Trophoblast cell (in vitro differentiated cells and primary cell): ENCODE measurements around the gene RBP5.
A peak's percentile ranks its signal among the peaks of the same experiment; 100 is the strongest.

Source experiments
- DNase-seq, 2 donors: peaks; one replicate each; pipeline ENCODE4 v3.0.0-alpha.2; 2016
- H2AFZ ChIP-seq: 2 replicates; pipeline ENCODE4 v1.6.1; 2013; ENCODE audit warnings: low read length, moderate library complexity, mild to moderate bottlenecking; ENCODE audit not compliant: insufficient read depth, poor library complexity
- H2AK5ac ChIP-seq: 2 replicates; pipeline ENCODE4 v1.6.1; 2013; ENCODE audit warnings: mild to moderate bottlenecking, low read length
- H2BK120ac ChIP-seq: 2 replicates; pipeline ENCODE4 v1.6.1; 2013; ENCODE audit warnings: low read length, mild to moderate bottlenecking, moderate library complexity; ENCODE audit not compliant: insufficient read depth, poor library complexity
- H2BK12ac ChIP-seq: 2 replicates; pipeline ENCODE4 v1.6.1; 2013; ENCODE audit warnings: mild to moderate bottlenecking, low read length, moderate library complexity
- H2BK5ac ChIP-seq: 2 replicates; pipeline ENCODE4 v1.6.1; 2013; ENCODE audit warnings: low read length, low read depth, moderate library complexity, mild to moderate bottlenecking; ENCODE audit not compliant: poor library complexity
- H3K14ac ChIP-seq: 2 replicates; pipeline ENCODE4 v1.6.1; 2013; ENCODE audit warnings: mild to moderate bottlenecking, low read length
- H3K18ac ChIP-seq: 2 replicates; pipeline ENCODE4 v1.6.1; 2013; ENCODE audit warnings: mild to moderate bottlenecking, low read length
- H3K23ac ChIP-seq: 2 replicates; pipeline ENCODE4 v1.6.1; 2013; ENCODE audit warnings: low read length
- H3K27ac ChIP-seq: 2 replicates; pipeline ENCODE4 v1.5.1; 2013; ENCODE audit warnings: low read depth, mild to moderate bottlenecking, inconsistent platforms, low read length, moderate library complexity
- H3K27me3 ChIP-seq: 2 replicates; pipeline ENCODE4 v1.6.1; 2013; ENCODE audit warnings: inconsistent platforms, mild to moderate bottlenecking, low read length, moderate library complexity; ENCODE audit not compliant: insufficient read depth
- H3K36me3 ChIP-seq, 2 experiments: 1 replicate in 1 of 2; 2 replicates in 1 of 2; pipeline ENCODE4 v1.6.1; 2013; ENCODE audit warnings: low read length in 2 of 2, mild to moderate bottlenecking in 2 of 2, moderate library complexity in 1 of 2; ENCODE audit not compliant: insufficient read depth in 2 of 2, control insufficient read depth in 1 of 2
- H3K4ac ChIP-seq: 2 replicates; pipeline ENCODE4 v1.6.1; 2013; ENCODE audit warnings: low read depth, mild to moderate bottlenecking, low read length, moderate library complexity
- H3K4me1 ChIP-seq, 2 experiments: 1 replicate in 1 of 2; 2 replicates in 1 of 2; pipeline ENCODE4 v1.6.1; 2013; ENCODE audit warnings: low read length in 2 of 2, mild to moderate bottlenecking in 2 of 2, moderate library complexity in 1 of 2; ENCODE audit not compliant: insufficient read depth in 2 of 2, control insufficient read depth in 1 of 2
- H3K4me2 ChIP-seq: 2 replicates; pipeline ENCODE4 v1.6.1; 2013; ENCODE audit warnings: inconsistent platforms, mild to moderate bottlenecking, low read length, moderate library complexity
- H3K4me3 ChIP-seq: 2 replicates; pipeline ENCODE4 v1.5.1; 2013; ENCODE audit warnings: mild to moderate bottlenecking, low read depth, low read length, inconsistent platforms
- H3K79me1 ChIP-seq: one replicate; pipeline ENCODE4 v1.6.1; 2013; ENCODE audit warnings: low read length
- H3K79me2 ChIP-seq: 2 replicates; pipeline ENCODE4 v1.6.1; 2013; ENCODE audit warnings: low read length, mild to moderate bottlenecking; ENCODE audit not compliant: control insufficient read depth, insufficient read depth, poor library complexity
- H3K9ac ChIP-seq: 2 replicates; pipeline ENCODE4 v1.6.1; 2013; ENCODE audit warnings: mild to moderate bottlenecking, low read length
- H3K9me3 ChIP-seq: 2 replicates; pipeline ENCODE4 v1.6.1; 2013; ENCODE audit warnings: low read depth, mild to moderate bottlenecking, control low read depth, inconsistent platforms, low read length; ENCODE audit not compliant: insufficient read depth
- H4K12ac ChIP-seq: 2 replicates; pipeline ENCODE4 v1.6.1; 2013; ENCODE audit warnings: low read depth, mild to moderate bottlenecking, low read length, moderate library complexity
- H4K8ac ChIP-seq: 2 replicates; pipeline ENCODE4 v1.6.1; 2013; ENCODE audit warnings: low read depth, mild to moderate bottlenecking, low read length, moderate library complexity
- H4K91ac ChIP-seq: one replicate; pipeline ENCODE4 v1.6.1; 2013; ENCODE audit warnings: low read depth, mild to moderate bottlenecking, low read length, moderate library complexity
- WGBS: extraction: QIAGEN DNeasy Blood & Tissue Kit; methylation state at CpG from one replicate; pipeline ENCODE4 v1.1.7; 2013; ENCODE audit warnings: missing lambda C conversion rate; ENCODE audit not compliant: insufficient read length, insufficient coverage; ENCODE audit errors: extremely low coverage; 5-methylcytosine and 5-hydroxymethylcytosine counted together

Gene RBP5

DNA sequence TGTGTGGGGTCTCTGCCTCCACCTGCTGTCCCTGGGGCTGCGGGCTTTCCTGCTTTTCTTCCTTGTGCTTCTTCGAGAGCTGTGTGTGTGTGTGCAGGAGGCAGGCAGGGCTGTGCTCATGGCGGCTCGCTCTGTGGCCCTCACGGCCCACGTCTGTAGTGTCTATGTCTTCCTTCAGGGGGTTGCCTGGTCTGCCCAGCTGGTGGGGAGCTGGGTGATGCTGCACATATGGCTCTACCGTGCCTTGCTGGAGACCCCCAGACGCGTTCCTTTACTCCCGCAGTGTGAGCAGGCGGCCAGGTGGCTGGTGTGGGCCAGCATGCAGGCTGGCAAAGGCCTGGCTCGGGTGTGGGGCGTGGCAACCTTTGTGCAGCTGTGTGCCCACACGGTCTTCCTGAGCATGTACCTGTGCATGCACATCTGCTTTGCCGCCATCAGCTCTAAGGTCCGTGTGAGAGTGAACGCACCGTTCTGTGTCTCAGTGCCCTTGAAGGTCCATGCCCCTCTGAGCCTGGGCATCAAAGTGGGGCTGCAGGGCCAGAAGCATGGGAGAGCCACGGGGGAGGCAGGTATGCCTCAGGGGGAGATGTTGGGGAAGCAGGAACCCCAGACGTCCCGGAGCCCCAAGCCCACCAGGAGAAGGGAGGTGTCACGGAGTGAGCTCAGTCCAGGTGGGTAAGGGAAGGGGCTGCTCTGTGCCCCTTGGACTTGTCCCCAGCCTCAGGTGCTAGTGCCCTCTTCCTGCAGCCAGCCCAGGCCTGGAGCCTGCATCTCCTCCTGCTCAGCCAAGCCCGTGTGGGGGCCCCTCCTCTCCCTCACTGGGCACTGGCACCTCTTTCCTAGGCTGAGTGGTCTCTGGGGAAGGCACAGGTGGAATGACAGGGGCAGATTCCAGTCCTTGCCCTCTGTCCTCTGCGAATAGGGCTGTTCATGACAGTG lies 27.8 kb upstream of the RBP5 start:
- no peaks in the 10 kb centered on the region for H3K27me3 ChIP-seq
- no peak overlapping the region for H2AFZ ChIP-seq
- no CpG with 5 or more reads among the region's 24 CpGs for WGBS
- H3K23ac ChIP-seq: no peak overlapping the region
- no peak overlapping the region for H2BK120ac ChIP-seq
- H3K9me3 ChIP-seq: peaks cover 6% of the 10 kb centered on the region
- no peak overlapping the region for H3K27ac ChIP-seq
- H3K4me1 ChIP-seq: peaks cover 13 to 15% of the 10 kb centered on the region in 2 experiments
- no peak overlapping the region for H3K4me2 ChIP-seq
- H2BK12ac ChIP-seq: no peak overlapping the region
- H3K18ac ChIP-seq: no peak overlapping the region
- DNase-seq: no peak
- H4K91ac ChIP-seq: no peak overlapping the region
- H3K9ac ChIP-seq: no peak overlapping the region
- no peak overlapping the region for H3K14ac ChIP-seq
- no peak overlapping the region for H3K4ac ChIP-seq
- no peak overlapping the region for H3K4me3 ChIP-seq
- no peak overlapping the region for H4K12ac ChIP-seq
- H3K79me2 ChIP-seq: no peaks in the 10 kb centered on the region
- H3K79me1 ChIP-seq: no peaks in the 10 kb centered on the region
- H3K36me3 ChIP-seq: peaks cover 3 to 8% of the 10 kb centered on the region in 2 experiments
- no peak overlapping the region for H2BK5ac ChIP-seq
- no peak overlapping the region for H4K8ac ChIP-seq
- no peak overlapping the region for H2AK5ac ChIP-seq

DNA sequence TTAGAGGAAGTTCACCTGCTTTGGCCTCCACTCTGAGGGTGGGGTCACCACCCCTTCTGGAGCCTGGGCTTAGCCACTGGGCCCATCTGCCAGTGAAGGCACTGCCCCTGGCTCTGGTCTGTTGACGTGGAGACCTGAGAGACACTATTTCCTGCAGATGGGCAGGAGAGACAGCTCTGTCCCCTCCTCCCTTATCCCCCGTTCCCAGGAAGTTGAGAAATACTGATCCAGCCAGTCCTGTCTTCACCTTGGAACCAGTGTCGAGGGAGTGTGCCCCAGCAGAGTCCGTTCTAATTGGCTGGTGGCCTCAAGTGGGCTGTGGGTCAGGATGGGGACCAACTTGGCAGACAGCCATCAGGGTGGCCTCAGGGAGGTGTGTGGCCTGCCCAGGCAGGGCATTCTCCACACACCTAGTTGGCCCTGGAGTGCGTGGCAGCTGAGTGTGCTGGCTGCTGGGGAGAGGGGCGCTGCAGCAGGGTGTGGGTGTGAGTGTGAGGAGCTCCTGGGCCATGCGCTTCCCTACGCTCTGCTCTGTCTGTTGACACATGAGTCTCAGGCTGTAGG lies 26.9 kb upstream of the RBP5 start:
- no peaks in the 10 kb centered on the region for H3K79me1 ChIP-seq
- no peaks in the 10 kb centered on the region for H3K79me2 ChIP-seq
- no peak overlapping the region for H4K12ac ChIP-seq
- no peak overlapping the region for H2BK120ac ChIP-seq
- H4K8ac ChIP-seq: no peak overlapping the region
- H3K9ac ChIP-seq: no peak overlapping the region
- no peak overlapping the region for H3K27ac ChIP-seq
- H3K9me3 ChIP-seq: peaks cover 6% of the 10 kb centered on the region
- no peak overlapping the region for H2BK5ac ChIP-seq
- no peak overlapping the region for H2AFZ ChIP-seq
- H3K36me3 ChIP-seq: peaks cover 6 to 14% of the 10 kb centered on the region in 2 experiments
- no CpG with 5 or more reads among the region's 8 CpGs for WGBS
- H3K4me3 ChIP-seq: no peak overlapping the region
- H2AK5ac ChIP-seq: no peak overlapping the region
- no peak overlapping the region for H3K4me2 ChIP-seq
- no peak overlapping the region for H3K18ac ChIP-seq
- H4K91ac ChIP-seq: no peak overlapping the region
- DNase-seq: peak; percentile 23 to 47
- no peak overlapping the region for H3K23ac ChIP-seq
- no peak overlapping the region for H3K14ac ChIP-seq
- no peaks in the 10 kb centered on the region for H3K27me3 ChIP-seq
- no peak overlapping the region for H3K4ac ChIP-seq
- H2BK12ac ChIP-seq: no peak overlapping the region
- peaks cover 13 to 15% of the 10 kb centered on the region in 2 experiments for H3K4me1 ChIP-seq

DNA sequence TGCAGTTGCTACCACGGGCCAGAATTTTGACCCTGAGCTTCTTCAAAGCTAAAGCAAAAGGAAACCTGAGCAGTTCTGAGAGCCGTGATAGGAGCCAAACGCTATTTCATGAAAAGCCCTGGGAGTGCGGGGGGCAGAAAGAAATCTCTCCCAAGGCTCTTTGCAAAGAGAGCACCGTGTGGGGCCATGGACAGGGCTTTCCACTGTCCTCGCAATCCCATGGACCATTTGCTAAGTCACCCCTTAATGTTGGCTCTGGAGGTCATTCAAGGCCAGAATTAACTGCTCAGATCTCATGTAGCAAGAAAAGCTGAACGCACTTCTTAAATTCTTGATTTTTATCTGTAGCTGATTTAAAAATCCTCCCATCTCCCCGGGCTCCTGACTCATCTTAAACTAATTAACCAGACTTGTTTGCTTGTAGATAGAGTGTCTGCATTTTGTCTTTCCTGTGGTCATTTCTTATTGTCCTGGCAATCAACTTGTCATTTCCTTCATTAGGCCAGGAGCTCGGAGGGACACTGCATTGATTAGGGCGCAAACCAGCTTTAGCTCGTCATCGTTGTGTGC lies 26.3 kb upstream of the RBP5 start:
- no peak overlapping the region for H3K4ac ChIP-seq
- H4K91ac ChIP-seq: no peak overlapping the region
- H3K9me3 ChIP-seq: peaks cover 6% of the 10 kb centered on the region
- WGBS: no CpG with 5 or more reads among the region's 12 CpGs
- H3K23ac ChIP-seq: no peak overlapping the region
- H3K14ac ChIP-seq: no peak overlapping the region
- H3K79me2 ChIP-seq: no peaks in the 10 kb centered on the region
- no peak overlapping the region for H3K4me3 ChIP-seq
- no peaks in the 10 kb centered on the region for H3K27me3 ChIP-seq
- peaks cover 11 to 20% of the 10 kb centered on the region in 2 experiments for H3K36me3 ChIP-seq
- no peak overlapping the region for H2BK5ac ChIP-seq
- H3K18ac ChIP-seq: no peak overlapping the region
- H2AK5ac ChIP-seq: no peak overlapping the region
- no peak overlapping the region for H4K12ac ChIP-seq
- H2AFZ ChIP-seq: no peak overlapping the region
- H3K27ac ChIP-seq: no peak overlapping the region
- H3K79me1 ChIP-seq: no peaks in the 10 kb centered on the region
- no peak overlapping the region for H3K9ac ChIP-seq
- H2BK12ac ChIP-seq: no peak overlapping the region
- no peak overlapping the region for H4K8ac ChIP-seq
- peaks cover 13 to 15% of the 10 kb centered on the region in 2 experiments for H3K4me1 ChIP-seq
- no peak overlapping the region for H2BK120ac ChIP-seq
- peak; percentile 21 to 71 for DNase-seq
- no peak overlapping the region for H3K4me2 ChIP-seq

DNA sequence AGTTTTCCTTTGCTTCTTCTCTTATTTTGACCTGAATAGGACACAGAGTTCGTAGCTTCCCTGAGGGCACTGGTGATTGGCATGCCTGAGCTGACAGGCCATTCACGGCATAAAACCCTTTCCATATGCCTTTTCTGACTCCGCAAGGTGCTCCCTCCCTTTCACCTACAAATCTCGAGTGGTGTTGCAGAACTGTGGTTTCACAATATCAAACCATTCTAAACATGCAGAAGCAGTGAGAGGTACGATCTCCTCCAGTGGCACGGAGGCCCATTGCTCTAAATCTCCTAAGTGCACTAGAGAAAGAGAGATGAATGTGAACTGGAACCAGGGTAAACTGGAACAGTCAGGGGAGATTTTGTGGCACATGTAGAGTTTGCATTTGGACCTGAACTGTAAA lies 25.4 kb upstream of the RBP5 start:
- no peak overlapping the region for H2BK5ac ChIP-seq
- peaks cover 13 to 15% of the 10 kb centered on the region in 2 experiments for H3K4me1 ChIP-seq
- H3K18ac ChIP-seq: no peak overlapping the region
- H2AK5ac ChIP-seq: no peak overlapping the region
- H3K14ac ChIP-seq: no peak overlapping the region
- no peak overlapping the region for H2BK12ac ChIP-seq
- peak; percentile 90 to 96 for DNase-seq
- H2BK120ac ChIP-seq: no peak overlapping the region
- no peak overlapping the region for H2AFZ ChIP-seq
- no peak overlapping the region for H4K12ac ChIP-seq
- WGBS: no CpG with 5 or more reads among the region's 6 CpGs
- no peak overlapping the region for H4K91ac ChIP-seq
- H3K9me3 ChIP-seq: peaks cover 6% of the 10 kb centered on the region
- H3K23ac ChIP-seq: no peak overlapping the region
- H3K79me1 ChIP-seq: no peaks in the 10 kb centered on the region
- H3K79me2 ChIP-seq: no peaks in the 10 kb centered on the region
- no peaks in the 10 kb centered on the region for H3K27me3 ChIP-seq
- H3K4ac ChIP-seq: no peak overlapping the region
- H3K27ac ChIP-seq: no peak overlapping the region
- no peak overlapping the region for H3K9ac ChIP-seq
- no peak overlapping the region for H3K4me2 ChIP-seq
- peaks cover 17 to 28% of the 10 kb centered on the region in 2 experiments for H3K36me3 ChIP-seq
- no peak overlapping the region for H4K8ac ChIP-seq
- no peak overlapping the region for H3K4me3 ChIP-seq
